Type B pancreatic cell (in vitro differentiated cells): ENCODE data around the gene DLD. TPM values are rescaled to one million over a fixed set of nuclear protein-coding genes. Genes with fewer than 3 reads are reported as not detected.

ENCODE experiments used
- DNase-seq: peaks from one replicate; pipeline ENCODE4 v3.0.0; 2021; ENCODE audit warnings: mixed read lengths; ENCODE audit not compliant: unreplicated experiment; ENCODE audit errors: extremely low spot score
- H3K27ac Mint-ChIP-seq: 2 replicates; pipeline ENCODE4 v1.8.0; 2021; ENCODE audit warnings: mild to moderate bottlenecking, mixed read lengths
- H3K27me3 Mint-ChIP-seq: 2 replicates; pipeline ENCODE4 v1.8.0; 2021; ENCODE audit warnings: mixed read lengths
- H3K36me3 Mint-ChIP-seq: 2 replicates; pipeline ENCODE4 v1.8.0; 2021; ENCODE audit warnings: mixed read lengths
- H3K4me1 Mint-ChIP-seq: one replicate; pipeline ENCODE4 v1.8.0; 2021; ENCODE audit warnings: mixed read lengths; ENCODE audit not compliant: unreplicated experiment
- H3K4me3 Mint-ChIP-seq: 2 replicates; pipeline ENCODE4 v1.8.0; 2021; ENCODE audit warnings: mild to moderate bottlenecking, mixed read lengths
- H3K9me3 Mint-ChIP-seq: 2 replicates; pipeline ENCODE4 v1.8.0; 2021; ENCODE audit warnings: mixed read lengths
- CTCF ChIP-seq: fragments of 200-600 bp; sonication (generic); conservative IDR thresholded peaks from 2 replicates; pipeline ENCODE4 v1.5.0; 2021; ENCODE audit warnings: antibody characterized with exemption, mild to moderate bottlenecking
- total RNA-seq: library from RNA; stranded (reverse); gene quantifications from 2 replicates; pipeline ENCODE4 v1.2.1, GENCODE V29; 2021; ENCODE audit warnings: low replicate concordance

Gene DLD
- total RNA-seq, 1 donor from 2014 or later, result 80.7 TPM

- Mint-ChIP-seq H3K27ac (no peak overlapping the region), H3K9me3 (no peaks in the 10 kb centered on the region), H3K27me3 (no peaks in the 10 kb centered on the region), H3K36me3 (peaks cover 46% of the 10 kb centered on the region), H3K4me3 (no peak overlapping the region), H3K4me1 (peaks cover 15% of the 10 kb centered on the region)
- TF ChIP-seq CTCF, result no peak
- no peak for DNase-seq
These were observed 77.5 kb downstream of the DLD start for GRCh38 chr7:107968449-107968848.

GRCh38 chr7:107969856-107970255 lies 78.9 kb downstream of the DLD start:
- DNase-seq, result no peak
- H3K9me3 Mint-ChIP-seq, result no peaks in the 10 kb centered on the region
- no peak overlapping the region for H3K4me3 Mint-ChIP-seq
- H3K36me3 Mint-ChIP-seq, result peaks cover 46% of the 10 kb centered on the region
- TF ChIP-seq CTCF, result no peak
- peaks cover 15% of the 10 kb centered on the region for H3K4me1 Mint-ChIP-seq
- no peak overlapping the region for H3K27ac Mint-ChIP-seq
- H3K27me3 Mint-ChIP-seq, result no peaks in the 10 kb centered on the region

Other genes starting within 250 kb of the DLD start
- not detected in 2 replicates for gene SLC26A4, start 230.4 kb upstream of the DLD start, total RNA-seq
- 25.0 and 28.3 TPM in 2 replicates for gene CBLL1, start 147.0 kb upstream of the DLD start, total RNA-seq
- 4.7 and 14.3 TPM in 2 replicates for gene SLC26A3, start 88.0 kb upstream of the DLD start, total RNA-seq
- 141 and 226 TPM in 2 replicates for gene LAMB1, start 112.0 kb downstream of the DLD start, total RNA-seq
- 0.81 and 1.3 TPM in 2 replicates for gene LAMB4, start 239.2 kb downstream of the DLD start, total RNA-seq